Muscle of back (tissue), 11 donors: ENCODE results near the gene BRD4. TPM values are rescaled to one million over a fixed set of nuclear protein-coding genes. Genes with fewer than 3 reads are reported as not detected.
"Not testable (repeated sequence)": the region's sequence is repeated elsewhere in the genome, so short reads cannot be mapped to it uniquely, and the experiment has no call there.

Source experiments
- DNase-seq, 3 donors: peaks; one replicate each; pipeline versions ENCODE4 v3.0.0 to v3.0.0-alpha.2; 2013
- polyA plus RNA-seq, 10 donors: library from polyadenylated mRNA; unstranded; fragments of 120-200 nt; gene quantifications; one replicate each; pipeline ENCODE4 v1.2.1, GENCODE V29; 2013; ENCODE audit not compliant: insufficient read length in 10 of 10

BRD4 gene
- polyA plus RNA-seq, 10 donors = 31.3 to 48.9 (median 37.9) TPM

GRCh38 chr19:15363048-15363447 lies 30.7 kb upstream of the BRD4 start:
- DNase-seq = not testable (repeated sequence)

- not testable (repeated sequence) for DNase-seq
Measured at GRCh38 chr19:15360015-15360414, 27.7 kb upstream of the BRD4 start.

GRCh38 chr19:15358918-15359317 lies 26.6 kb upstream of the BRD4 start:
- DNase-seq = no peak

GRCh38 chr19:15357906-15358305 lies 25.6 kb upstream of the BRD4 start:
- DNase-seq = no peak

GRCh38 chr19:15354566-15355296 lies 22.4 kb upstream of the BRD4 start:
- DNase-seq = peak in 1 of 3 donors; percentile 34

GRCh38 chr19:15353908-15354307 lies 21.6 kb upstream of the BRD4 start:
- no peak for DNase-seq

- not testable (repeated sequence) for DNase-seq
Measured at GRCh38 chr19:15352535-15352934, 20.2 kb upstream of the BRD4 start.

GRCh38 chr19:15341328-15341727 lies 9.0 kb upstream of the BRD4 start:
- DNase-seq = not testable (repeated sequence)

- DNase-seq = no peak
Measured at GRCh38 chr19:15340086-15340485, 7.7 kb upstream of the BRD4 start.

GRCh38 chr19:15337202-15337601 lies 4.9 kb upstream of the BRD4 start:
- DNase-seq = no peak

- not testable (repeated sequence) for DNase-seq
Measured at GRCh38 chr19:15335992-15336391, 3.7 kb upstream of the BRD4 start.

- DNase-seq = peak in 2 of 3 donors; percentile 52 to 77
Measured at GRCh38 chr19:15331419-15332310, 674 bp downstream of the BRD4 start.

GRCh38 chr19:15330801-15331418 lies 1.4 kb downstream of the BRD4 start:
- peak in 1 of 3 donors; percentile 40 for DNase-seq

- no peak for DNase-seq
Measured at GRCh38 chr19:15328312-15328711, 4.0 kb downstream of the BRD4 start.

GRCh38 chr19:15324791-15325519 lies 7.4 kb downstream of the BRD4 start:
- no peak for DNase-seq

- DNase-seq = no peak
Measured at GRCh38 chr19:15323496-15324235, 8.7 kb downstream of the BRD4 start.

GRCh38 chr19:15321739-15322138 lies 10.6 kb downstream of the BRD4 start:
- DNase-seq = no peak

- DNase-seq = peak; percentile 45 to 71 (median 59)
Measured at GRCh38 chr19:15320116-15320515, 12.2 kb downstream of the BRD4 start.

- DNase-seq = no peak
Measured at GRCh38 chr19:15318241-15318691, 14.1 kb downstream of the BRD4 start.

GRCh38 chr19:15317392-15318071 lies 14.8 kb downstream of the BRD4 start:
- no peak for DNase-seq
